Parathyroid adenoma (tissue), 2 donors: ENCODE measurements around the gene SPAG16.

Experiments
- H2AFZ ChIP-seq: fragments of 300-600 bp; sonication (generic); one replicate; pipeline ENCODE4 v1.7.0; 2017; ENCODE audit warnings: antibody characterized with exemption, mild to moderate bottlenecking
- H3K27ac ChIP-seq: fragments of 300-600 bp; sonication (generic); one replicate; pipeline ENCODE4 v1.7.0; 2017
- H3K27me3 ChIP-seq: fragments of 300-600 bp; sonication (generic); one replicate; pipeline ENCODE4 v1.7.0; 2017; ENCODE audit warnings: low read length; ENCODE audit not compliant: control insufficient read depth, insufficient read depth
- H3K36me3 ChIP-seq: fragments of 300-600 bp; sonication (generic); one replicate; pipeline ENCODE4 v1.7.0; 2017; ENCODE audit warnings: low read length; ENCODE audit not compliant: control insufficient read depth, insufficient read depth
- H3K4me1 ChIP-seq: fragments of 300-600 bp; sonication (generic); one replicate; pipeline ENCODE4 v1.7.0; 2017; ENCODE audit warnings: control low read depth
- H3K4me2 ChIP-seq: fragments of 300-600 bp; sonication (generic); one replicate; pipeline ENCODE4 v1.7.0; 2017; ENCODE audit warnings: low read length
- H3K4me3 ChIP-seq: fragments of 300-600 bp; sonication (generic); one replicate; pipeline ENCODE4 v1.7.0; 2017; ENCODE audit warnings: low read depth, low read length
- H3K79me2 ChIP-seq: fragments of 300-600 bp; sonication (generic); one replicate; pipeline ENCODE4 v1.7.0; 2017; ENCODE audit warnings: control low read depth
- H3K9ac ChIP-seq: fragments of 300-600 bp; sonication (generic); one replicate; pipeline ENCODE4 v1.7.0; 2017; ENCODE audit warnings: mild to moderate bottlenecking
- H3K9me3 ChIP-seq: fragments of 300-600 bp; sonication (generic); one replicate; pipeline ENCODE4 v1.7.0; 2017; ENCODE audit warnings: low read length; ENCODE audit not compliant: control insufficient read depth
- TF ChIP-seq, protein P1 (sequence below): fragments of 300-600 bp; sonication (generic); IDR thresholded peaks from one replicate; pipeline ENCODE4 v1.7.0; 2017; ENCODE audit warnings: antibody characterized with exemption, mild to moderate bottlenecking
- donor health status: primary hyperparathyroidism.

SPAG16 gene

GRCh38 chr2:214436470-214436869 lies 1152.2 kb downstream of the SPAG16 start:
- no peaks in the 10 kb centered on the region for H3K9me3 ChIP-seq
- no peak overlapping the region for H2AFZ ChIP-seq
- H3K9ac ChIP-seq, result no peak overlapping the region
- no peaks in the 10 kb centered on the region for H3K79me2 ChIP-seq
- no peaks in the 10 kb centered on the region for H3K4me1 ChIP-seq
- no peak overlapping the region for H3K4me3 ChIP-seq
- TF ChIP-seq, protein P1, sequence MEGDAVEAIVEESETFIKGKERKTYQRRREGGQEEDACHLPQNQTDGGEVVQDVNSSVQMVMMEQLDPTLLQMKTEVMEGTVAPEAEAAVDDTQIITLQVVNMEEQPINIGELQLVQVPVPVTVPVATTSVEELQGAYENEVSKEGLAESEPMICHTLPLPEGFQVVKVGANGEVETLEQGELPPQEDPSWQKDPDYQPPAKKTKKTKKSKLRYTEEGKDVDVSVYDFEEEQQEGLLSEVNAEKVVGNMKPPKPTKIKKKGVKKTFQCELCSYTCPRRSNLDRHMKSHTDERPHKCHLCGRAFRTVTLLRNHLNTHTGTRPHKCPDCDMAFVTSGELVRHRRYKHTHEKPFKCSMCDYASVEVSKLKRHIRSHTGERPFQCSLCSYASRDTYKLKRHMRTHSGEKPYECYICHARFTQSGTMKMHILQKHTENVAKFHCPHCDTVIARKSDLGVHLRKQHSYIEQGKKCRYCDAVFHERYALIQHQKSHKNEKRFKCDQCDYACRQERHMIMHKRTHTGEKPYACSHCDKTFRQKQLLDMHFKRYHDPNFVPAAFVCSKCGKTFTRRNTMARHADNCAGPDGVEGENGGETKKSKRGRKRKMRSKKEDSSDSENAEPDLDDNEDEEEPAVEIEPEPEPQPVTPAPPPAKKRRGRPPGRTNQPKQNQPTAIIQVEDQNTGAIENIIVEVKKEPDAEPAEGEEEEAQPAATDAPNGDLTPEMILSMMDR, result no peak
- H3K27me3 ChIP-seq, result no peaks in the 10 kb centered on the region
- H3K36me3 ChIP-seq, result no peaks in the 10 kb centered on the region
- no peak overlapping the region for H3K27ac ChIP-seq
- H3K4me2 ChIP-seq, result no peak overlapping the region

DNA sequence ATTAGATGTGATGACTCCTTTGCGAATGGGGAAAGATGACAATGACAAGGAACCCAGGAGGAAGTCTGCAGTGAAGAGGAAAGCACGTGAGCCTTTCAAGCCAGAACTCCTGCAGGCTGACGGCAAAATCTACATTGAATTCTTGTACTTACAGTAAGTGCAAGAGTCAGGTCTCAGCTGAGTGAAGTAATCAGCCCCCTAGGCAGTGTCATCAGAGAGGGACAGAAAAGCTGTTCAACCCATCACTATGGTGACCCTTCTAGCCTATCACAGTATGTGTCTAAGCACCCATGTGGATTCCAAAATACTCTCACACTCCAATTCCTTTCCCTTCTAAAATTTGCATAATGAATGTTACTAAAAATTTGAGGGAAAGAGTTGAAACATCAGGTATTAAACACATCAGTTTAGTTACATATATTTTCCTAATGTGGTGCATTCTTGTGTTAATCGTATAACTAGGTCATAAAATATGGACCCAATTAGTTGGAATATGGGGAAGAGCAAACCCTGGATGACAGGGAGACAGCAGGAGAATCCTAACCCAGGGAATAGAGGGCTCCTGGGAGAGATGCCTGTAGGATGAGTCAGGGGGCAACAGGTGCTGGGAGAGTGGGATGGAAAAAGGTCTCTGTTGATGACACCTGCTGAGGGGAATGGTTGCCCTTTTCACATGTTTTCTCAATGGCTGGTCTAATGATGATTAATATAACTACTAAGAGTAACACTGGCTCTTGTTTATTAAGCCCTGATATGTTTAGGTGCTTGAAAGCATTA lies 1166.0 kb downstream of the SPAG16 start:
- no peaks in the 10 kb centered on the region for H3K4me1 ChIP-seq
- no peaks in the 10 kb centered on the region for H3K36me3 ChIP-seq
- H3K4me2 ChIP-seq, result no peak overlapping the region
- H3K4me3 ChIP-seq, result no peak overlapping the region
- H3K9ac ChIP-seq, result no peak overlapping the region
- no peaks in the 10 kb centered on the region for H3K27me3 ChIP-seq
- no peaks in the 10 kb centered on the region for H3K79me2 ChIP-seq
- no peak overlapping the region for H3K27ac ChIP-seq
- TF ChIP-seq, protein P1, result no peak
- no peaks in the 10 kb centered on the region for H3K9me3 ChIP-seq
- H2AFZ ChIP-seq, result no peak overlapping the region

DNA sequence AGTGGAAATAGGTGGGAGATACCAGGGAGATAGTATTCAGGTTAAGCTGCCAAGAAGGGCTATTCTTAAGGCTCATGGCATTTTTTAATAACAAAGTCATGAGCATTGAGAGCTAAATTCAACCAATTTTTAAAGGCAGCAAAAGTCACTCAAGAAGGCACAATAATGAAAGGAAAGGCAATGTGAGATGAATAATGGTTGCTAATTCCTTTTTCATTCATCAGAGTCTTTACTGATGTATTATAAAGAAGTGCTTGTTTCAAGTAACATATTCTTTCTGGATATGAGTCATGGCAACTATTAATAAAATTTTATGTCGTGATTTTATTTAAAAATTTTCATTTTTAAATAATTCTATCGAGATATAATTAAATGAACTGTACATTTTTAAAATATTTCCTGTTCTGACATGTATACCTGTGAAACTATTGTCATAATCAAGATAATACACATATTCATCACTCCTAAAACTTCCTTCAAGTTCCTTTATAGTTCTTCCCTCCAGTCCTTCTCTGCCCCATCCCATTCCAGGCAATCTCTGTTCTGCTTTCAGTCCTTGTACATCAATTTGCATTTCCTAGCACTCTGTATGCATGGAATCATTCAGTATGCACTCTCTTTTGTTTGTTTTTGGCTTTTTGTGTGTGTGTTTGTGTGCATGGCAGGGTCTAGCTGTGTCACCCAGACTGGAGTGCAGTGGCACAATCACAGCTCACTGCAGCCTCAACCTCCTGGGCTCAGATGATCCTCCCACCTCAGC lies 1167.4 kb downstream of the SPAG16 start:
- H3K27me3 ChIP-seq, result no peaks in the 10 kb centered on the region
- no peaks in the 10 kb centered on the region for H3K9me3 ChIP-seq
- TF ChIP-seq, protein P1, result no peak
- no peak overlapping the region for H3K9ac ChIP-seq
- no peak overlapping the region for H3K4me3 ChIP-seq
- no peaks in the 10 kb centered on the region for H3K36me3 ChIP-seq
- no peak overlapping the region for H2AFZ ChIP-seq
- no peaks in the 10 kb centered on the region for H3K79me2 ChIP-seq
- H3K4me2 ChIP-seq, result no peak overlapping the region
- H3K4me1 ChIP-seq, result no peaks in the 10 kb centered on the region
- H3K27ac ChIP-seq, result no peak overlapping the region
